ENCODE data around the gene XPNPEP1.

The XPNPEP1 gene

GRCh38 chr10:109966961-109967738, 43.8 kb upstream of the XPNPEP1 start (continued):
- TF ChIP-seq ZNF8 (CRISPR knock-in tag; IDR thresholded peaks at IDR 0.05): 0 out of 2 replicates have a peak, but pooled peaks have one; percentile 16
- TF ChIP-seq ZNF565 (CRISPR knock-in tag; conservative IDR thresholded peaks at IDR 0.05; ENCODE audit: low read depth): no peak
- TF ChIP-seq RARB (CRISPR knock-in tag; IDR thresholded peaks at IDR 0.05): peak; percentile 78; the same call in 1 of the 2 replicates
- 0 out of 2 replicates have a peak, but pooled peaks have one; percentile 10 for TF ChIP-seq POU6F1 (CRISPR knock-in tag; IDR thresholded peaks at IDR 0.05; ENCODE audit: borderline replicate concordance, low read depth)
- TF ChIP-seq SNAI2 (CRISPR knock-in tag; IDR thresholded peaks at IDR 0.05): peak; percentile 84
- TF ChIP-seq TOX (CRISPR knock-in tag; IDR thresholded peaks at IDR 0.05; ENCODE audit: borderline replicate concordance): peak; percentile 62; the same call in 1 of the 2 replicates

DNA sequence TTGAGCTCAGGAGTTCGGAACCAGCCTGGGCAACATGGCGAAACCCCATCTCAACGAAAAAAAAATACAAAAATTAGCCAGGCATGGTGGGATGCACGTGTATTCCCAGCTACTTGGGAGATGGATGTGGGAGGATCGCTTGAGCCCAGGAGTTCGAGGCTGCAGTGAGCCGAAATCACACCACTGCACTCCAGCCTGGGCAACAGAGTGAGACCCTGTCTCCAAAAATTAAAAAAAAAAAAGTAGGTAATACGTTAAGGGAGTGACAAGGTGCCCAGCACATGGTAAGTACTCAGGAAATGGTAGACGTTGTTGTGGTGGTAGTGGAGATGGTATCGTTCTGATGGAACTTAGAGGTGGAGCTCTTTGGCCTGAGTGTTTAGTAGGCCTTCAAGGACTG, 41.0 kb upstream of the XPNPEP1 start:
- TF ChIP-seq ARNTL (CRISPR knock-in tag; IDR thresholded peaks at IDR 0.05; ENCODE audit: borderline replicate concordance, low read depth): no peak
- TF ChIP-seq ZNF565 (CRISPR knock-in tag; conservative IDR thresholded peaks at IDR 0.05; ENCODE audit: low read depth): no peak
- TF ChIP-seq POU6F1 (CRISPR knock-in tag; IDR thresholded peaks at IDR 0.05; ENCODE audit: borderline replicate concordance, low read depth): no peak
- no peak for TF ChIP-seq ZFP3 (CRISPR knock-in tag; IDR thresholded peaks at IDR 0.05)
- TF ChIP-seq BACH2 (CRISPR knock-in tag; IDR thresholded peaks at IDR 0.05; ENCODE audit: borderline replicate concordance): no peak
- no peak for TF ChIP-seq OSR1 (CRISPR knock-in tag; IDR thresholded peaks at IDR 0.05)
- TF ChIP-seq TOX (CRISPR knock-in tag; IDR thresholded peaks at IDR 0.05; ENCODE audit: borderline replicate concordance): no peak
- no peak for TF ChIP-seq CSDC2 (CRISPR knock-in tag; IDR thresholded peaks at IDR 0.05)
- no peak for TF ChIP-seq ZFP30 (CRISPR knock-in tag; IDR thresholded peaks at IDR 0.05)
- no peak for TF ChIP-seq RARB (CRISPR knock-in tag; IDR thresholded peaks at IDR 0.05)
- TF ChIP-seq, protein P1, sequence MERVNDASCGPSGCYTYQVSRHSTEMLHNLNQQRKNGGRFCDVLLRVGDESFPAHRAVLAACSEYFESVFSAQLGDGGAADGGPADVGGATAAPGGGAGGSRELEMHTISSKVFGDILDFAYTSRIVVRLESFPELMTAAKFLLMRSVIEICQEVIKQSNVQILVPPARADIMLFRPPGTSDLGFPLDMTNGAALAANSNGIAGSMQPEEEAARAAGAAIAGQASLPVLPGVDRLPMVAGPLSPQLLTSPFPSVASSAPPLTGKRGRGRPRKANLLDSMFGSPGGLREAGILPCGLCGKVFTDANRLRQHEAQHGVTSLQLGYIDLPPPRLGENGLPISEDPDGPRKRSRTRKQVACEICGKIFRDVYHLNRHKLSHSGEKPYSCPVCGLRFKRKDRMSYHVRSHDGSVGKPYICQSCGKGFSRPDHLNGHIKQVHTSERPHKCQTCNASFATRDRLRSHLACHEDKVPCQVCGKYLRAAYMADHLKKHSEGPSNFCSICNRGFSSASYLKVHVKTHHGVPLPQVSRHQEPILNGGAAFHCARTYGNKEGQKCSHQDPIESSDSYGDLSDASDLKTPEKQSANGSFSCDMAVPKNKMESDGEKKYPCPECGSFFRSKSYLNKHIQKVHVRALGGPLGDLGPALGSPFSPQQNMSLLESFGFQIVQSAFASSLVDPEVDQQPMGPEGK (CRISPR knock-in tag; IDR thresholded peaks at IDR 0.05; ENCODE audit: borderline replicate concordance): no peak
- no peak for TF ChIP-seq ISL1 (CRISPR knock-in tag; IDR thresholded peaks at IDR 0.05)
- TF ChIP-seq ESRRG (CRISPR knock-in tag; IDR thresholded peaks at IDR 0.05): no peak
- TF ChIP-seq, protein P2, sequence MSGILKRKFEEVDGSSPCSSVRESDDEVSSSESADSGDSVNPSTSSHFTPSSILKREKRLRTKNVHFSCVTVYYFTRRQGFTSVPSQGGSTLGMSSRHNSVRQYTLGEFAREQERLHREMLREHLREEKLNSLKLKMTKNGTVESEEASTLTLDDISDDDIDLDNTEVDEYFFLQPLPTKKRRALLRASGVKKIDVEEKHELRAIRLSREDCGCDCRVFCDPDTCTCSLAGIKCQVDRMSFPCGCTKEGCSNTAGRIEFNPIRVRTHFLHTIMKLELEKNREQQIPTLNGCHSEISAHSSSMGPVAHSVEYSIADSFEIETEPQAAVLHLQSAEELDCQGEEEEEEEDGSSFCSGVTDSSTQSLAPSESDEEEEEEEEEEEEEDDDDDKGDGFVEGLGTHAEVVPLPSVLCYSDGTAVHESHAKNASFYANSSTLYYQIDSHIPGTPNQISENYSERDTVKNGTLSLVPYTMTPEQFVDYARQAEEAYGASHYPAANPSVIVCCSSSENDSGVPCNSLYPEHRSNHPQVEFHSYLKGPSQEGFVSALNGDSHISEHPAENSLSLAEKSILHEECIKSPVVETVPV (CRISPR knock-in tag; IDR thresholded peaks at IDR 0.05): no peak
- TF ChIP-seq CREB5 (CRISPR knock-in tag; IDR thresholded peaks at IDR 0.05; ENCODE audit: low read depth): no peak
- TF ChIP-seq, protein P3, sequence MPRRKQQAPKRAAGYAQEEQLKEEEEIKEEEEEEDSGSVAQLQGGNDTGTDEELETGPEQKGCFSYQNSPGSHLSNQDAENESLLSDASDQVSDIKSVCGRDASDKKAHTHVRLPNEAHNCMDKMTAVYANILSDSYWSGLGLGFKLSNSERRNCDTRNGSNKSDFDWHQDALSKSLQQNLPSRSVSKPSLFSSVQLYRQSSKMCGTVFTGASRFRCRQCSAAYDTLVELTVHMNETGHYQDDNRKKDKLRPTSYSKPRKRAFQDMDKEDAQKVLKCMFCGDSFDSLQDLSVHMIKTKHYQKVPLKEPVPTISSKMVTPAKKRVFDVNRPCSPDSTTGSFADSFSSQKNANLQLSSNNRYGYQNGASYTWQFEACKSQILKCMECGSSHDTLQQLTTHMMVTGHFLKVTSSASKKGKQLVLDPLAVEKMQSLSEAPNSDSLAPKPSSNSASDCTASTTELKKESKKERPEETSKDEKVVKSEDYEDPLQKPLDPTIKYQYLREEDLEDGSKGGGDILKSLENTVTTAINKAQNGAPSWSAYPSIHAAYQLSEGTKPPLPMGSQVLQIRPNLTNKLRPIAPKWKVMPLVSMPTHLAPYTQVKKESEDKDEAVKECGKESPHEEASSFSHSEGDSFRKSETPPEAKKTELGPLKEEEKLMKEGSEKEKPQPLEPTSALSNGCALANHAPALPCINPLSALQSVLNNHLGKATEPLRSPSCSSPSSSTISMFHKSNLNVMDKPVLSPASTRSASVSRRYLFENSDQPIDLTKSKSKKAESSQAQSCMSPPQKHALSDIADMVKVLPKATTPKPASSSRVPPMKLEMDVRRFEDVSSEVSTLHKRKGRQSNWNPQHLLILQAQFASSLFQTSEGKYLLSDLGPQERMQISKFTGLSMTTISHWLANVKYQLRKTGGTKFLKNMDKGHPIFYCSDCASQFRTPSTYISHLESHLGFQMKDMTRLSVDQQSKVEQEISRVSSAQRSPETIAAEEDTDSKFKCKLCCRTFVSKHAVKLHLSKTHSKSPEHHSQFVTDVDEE (CRISPR knock-in tag; IDR thresholded peaks at IDR 0.05): no peak
- TF ChIP-seq TCF4 (CRISPR knock-in tag; IDR thresholded peaks at IDR 0.05; ENCODE audit: borderline replicate concordance): no peak
- no peak for TF ChIP-seq ZC3H10 (CRISPR knock-in tag; IDR thresholded peaks at IDR 0.05)

More for the DNA sequence above, 41.0 kb upstream of the XPNPEP1 start:
- no peak for ATAC-seq

All from SK-N-SH treated with all-trans-retinoic acid at 6 μM for 48 hours (cell line).